Peyer's patch (tissue), 4 donors: ENCODE measurements around the gene TXLNG.

ENCODE experiments used
- CTCF ChIP-seq, 6 experiments: fragments of 450-650 bp in 4 of 6; fragments of 200-600 bp in 2 of 6; sonication (generic) in 1 of 6; IDR thresholded peaks; one replicate each; pipeline ENCODE4 v1.5.1; 2017 to 2019; ENCODE audit warnings: antibody characterized with exemption in 6 of 6, mild to moderate bottlenecking in 3 of 6, moderate library complexity in 1 of 6
- POLR2A ChIP-seq, 2 donors: fragments of 450-650 bp; IDR thresholded peaks; one replicate each; pipeline ENCODE4 v1.5.1; 2017; ENCODE audit warnings: antibody characterized with exemption in 2 of 2, mild to moderate bottlenecking in 2 of 2, moderate library complexity in 2 of 2

- no peak for TF ChIP-seq CTCF (IDR thresholded peaks at IDR 0.05)
- TF ChIP-seq POLR2A (IDR thresholded peaks at IDR 0.05) = no peak
Observed at GRCh38 chrX:16885628-16886027, 99.4 kb downstream of the TXLNG start.
